NT2/D1 (cell line): Measurements from ENCODE around the gene SPATA32.
"Not testable (repeated sequence)": the region's sequence is repeated elsewhere in the genome, so short reads cannot be mapped to it uniquely, and the experiment has no call there.

ENCODE experiments used
- DNase-seq: peaks from one replicate; pipeline ENCODE4 v3.0.0-alpha.2; 2011; ENCODE audit warnings: low read depth, low spot score
- H3K27me3 ChIP-seq: 2 replicates; pipeline ENCODE4 v1.6.0; 2011; ENCODE audit warnings: mild to moderate bottlenecking; ENCODE audit not compliant: insufficient read length, insufficient read depth
- H3K36me3 ChIP-seq: 2 replicates; pipeline ENCODE4 v1.6.1; 2011; ENCODE audit warnings: mild to moderate bottlenecking, low read length, mixed read lengths; ENCODE audit not compliant: insufficient read depth, insufficient read length
- H3K4me1 ChIP-seq: 2 replicates; pipeline ENCODE4 v1.5.1; 2011; ENCODE audit not compliant: insufficient read depth, insufficient read length
- H3K4me3 ChIP-seq: 2 replicates; pipeline ENCODE4 v1.5.1; 2011; ENCODE audit warnings: low read depth; ENCODE audit not compliant: insufficient read length
- H3K9ac ChIP-seq: 2 replicates; pipeline ENCODE4 v1.6.0; 2011; ENCODE audit warnings: low read depth; ENCODE audit not compliant: insufficient read length
- H3K9me3 ChIP-seq: 2 replicates; pipeline ENCODE4 v1.5.1; 2011; ENCODE audit warnings: mild to moderate bottlenecking, low read length; ENCODE audit not compliant: insufficient read depth
- SUZ12 ChIP-seq: IDR thresholded peaks from 2 replicates; pipeline ENCODE4 v1.6.1; 2011; ENCODE audit not compliant: insufficient read length, insufficient read depth; ENCODE audit errors: extremely low read depth
- YY1 ChIP-seq: IDR thresholded peaks from 2 replicates; pipeline ENCODE4 v1.6.1; 2011; ENCODE audit not compliant: insufficient read length, insufficient read depth
- ZNF274 ChIP-seq: IDR thresholded peaks from 2 replicates; pipeline ENCODE4 v1.6.1; 2011; ENCODE audit warnings: mild to moderate bottlenecking, low read depth, low read length

SPATA32 gene

GRCh38 chr17:45262516-45263476, 902 bp upstream of the SPATA32 start:
- Histone ChIP-seq H3K9me3 (no peaks in the 10 kb centered on the region), H3K36me3 (peaks cover 51% of the 10 kb centered on the region), H3K9ac (peak overlapping the region; percentile 76), H3K27me3 (peaks cover 8% of the 10 kb centered on the region), H3K4me1 (peaks cover 7% of the 10 kb centered on the region), H3K4me3 (peak overlapping the region; percentile 37)
- no peak for DNase-seq
- TF ChIP-seq YY1 (no peak), SUZ12 (no peak), ZNF274 (no peak)

DNA sequence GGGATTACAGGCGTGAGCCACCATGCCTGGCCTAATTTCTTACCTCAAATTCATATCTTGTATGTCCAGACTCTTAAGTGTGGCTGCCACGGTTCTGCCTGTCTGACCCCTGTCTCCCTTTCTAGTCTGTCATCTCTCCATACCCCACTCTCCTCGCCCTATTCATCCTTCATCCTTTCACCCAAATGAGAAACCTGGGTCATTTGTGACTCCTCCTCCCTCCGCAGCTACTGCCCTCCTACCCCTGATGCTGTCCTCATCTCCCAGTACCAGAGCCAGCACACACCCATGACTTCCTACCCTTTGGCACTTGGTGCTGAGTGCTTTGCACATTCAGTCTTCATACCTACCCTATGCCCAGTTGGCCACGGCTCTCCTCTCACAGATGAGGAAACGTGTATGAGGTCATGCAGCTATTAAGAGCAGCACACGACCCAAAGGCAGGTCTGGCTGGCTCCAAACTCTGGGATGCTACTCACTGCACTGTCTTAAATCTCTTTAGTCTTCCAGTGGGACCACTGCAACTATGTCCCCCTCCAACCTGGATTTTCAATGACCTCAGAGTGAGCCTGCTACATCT, 1.6 kb downstream of the SPATA32 start:
- Histone ChIP-seq H3K9me3 (no peaks in the 10 kb centered on the region), H3K4me3 (no peak overlapping the region), H3K4me1 (peaks cover 13% of the 10 kb centered on the region), H3K9ac (no peak overlapping the region), H3K27me3 (peaks cover 8% of the 10 kb centered on the region), H3K36me3 (peaks cover 28% of the 10 kb centered on the region)
- TF ChIP-seq ZNF274 (no peak), SUZ12 (no peak), YY1 (no peak)
- no peak for DNase-seq

- Histone ChIP-seq H3K9me3 (no peaks in the 10 kb centered on the region), H3K36me3 (peaks cover 15% of the 10 kb centered on the region), H3K4me1 (peaks cover 13% of the 10 kb centered on the region), H3K27me3 (peaks cover 8% of the 10 kb centered on the region), H3K9ac (no peak overlapping the region), H3K4me3 (no peak overlapping the region)
- no peak for DNase-seq
- no peak for TF ChIP-seq SUZ12
- TF ChIP-seq YY1 = no peak
- no peak for TF ChIP-seq ZNF274
These were observed 2.9 kb downstream of the SPATA32 start for GRCh38 chr17:45258981-45259380.

- no peak for DNase-seq
- Histone ChIP-seq H3K27me3 (peaks cover 8% of the 10 kb centered on the region), H3K9ac (no peak overlapping the region), H3K36me3 (no peaks in the 10 kb centered on the region), H3K9me3 (no peaks in the 10 kb centered on the region), H3K4me3 (no peak overlapping the region), H3K4me1 (peaks cover 7% of the 10 kb centered on the region)
- TF ChIP-seq SUZ12 = no peak
These were observed 4.8 kb downstream of the SPATA32 start for GRCh38 chr17:45257115-45257514.

DNA sequence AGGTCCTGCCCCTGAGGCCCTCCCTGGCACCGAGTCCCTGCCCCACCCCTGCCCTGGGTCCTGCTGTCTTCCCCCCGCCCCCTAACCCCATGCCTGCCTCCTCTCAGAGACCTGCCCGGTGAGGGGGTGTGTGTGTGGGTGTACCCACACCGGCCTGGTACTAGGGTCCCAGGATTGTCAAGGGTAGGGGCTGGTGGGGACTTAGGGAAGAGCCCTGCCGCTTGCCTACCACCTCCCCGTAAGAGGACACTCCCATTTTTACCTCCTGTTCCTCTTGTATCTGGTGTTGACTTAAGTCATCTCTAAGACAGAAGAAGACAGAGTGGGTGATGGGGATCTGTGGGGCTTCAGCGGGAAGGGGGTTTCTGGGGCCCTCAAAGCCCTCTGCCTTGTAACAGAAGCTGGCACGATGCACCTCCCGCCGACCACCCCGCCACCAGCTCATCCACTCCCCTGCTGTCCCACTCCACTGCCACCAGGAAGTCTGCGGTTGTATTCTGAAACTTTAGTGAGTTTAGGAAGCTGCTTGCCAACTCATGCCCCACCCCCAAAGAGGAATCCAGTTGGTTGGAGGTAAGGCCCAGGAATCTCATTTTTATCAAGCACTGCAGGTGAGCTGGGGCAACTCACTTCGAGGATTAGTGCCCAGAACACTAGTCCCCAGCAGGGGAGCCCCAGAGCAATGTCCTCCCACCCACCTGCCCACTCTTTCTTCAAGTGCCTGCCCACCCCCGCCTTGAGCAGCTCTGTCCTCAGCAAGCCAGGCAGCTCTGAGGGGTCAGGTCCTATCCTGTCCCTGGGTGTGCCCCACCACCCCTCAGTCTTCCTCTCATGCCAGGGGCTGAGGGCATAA, 5.6 kb downstream of the SPATA32 start:
- no peak overlapping the region for H3K4me3 ChIP-seq
- no peaks in the 10 kb centered on the region for H3K9me3 ChIP-seq
- H3K36me3 ChIP-seq = no peaks in the 10 kb centered on the region
- H3K9ac ChIP-seq = no peak overlapping the region
- TF ChIP-seq ZNF274 (no peak), SUZ12 (no peak), YY1 (no peak)
- peaks cover 6% of the 10 kb centered on the region for H3K4me1 ChIP-seq
- no peak for DNase-seq
- peaks cover 4% of the 10 kb centered on the region for H3K27me3 ChIP-seq

DNA sequence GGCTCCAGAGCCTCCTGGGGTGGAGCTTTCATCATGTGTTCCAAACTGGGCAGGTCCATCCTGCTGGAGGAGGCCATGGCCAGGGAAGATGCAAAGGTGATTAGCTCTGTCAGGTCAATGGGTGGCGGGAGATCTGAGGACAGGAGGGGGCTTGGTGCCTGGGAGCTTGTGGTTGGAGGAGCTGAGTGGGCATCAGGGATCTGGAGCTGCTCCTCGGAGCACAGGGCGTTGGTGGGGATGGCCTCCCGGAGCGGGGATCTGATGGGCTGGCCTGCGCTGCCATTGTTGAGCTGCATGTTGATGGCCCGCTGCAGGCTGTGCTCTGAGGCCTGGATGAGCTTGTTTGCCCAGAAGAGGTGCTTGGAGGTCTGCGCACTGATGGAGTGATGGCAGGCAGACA, 6.5 kb downstream of the SPATA32 start:
- Histone ChIP-seq H3K4me1 (peaks cover 8% of the 10 kb centered on the region), H3K36me3 (peaks cover 5% of the 10 kb centered on the region), H3K4me3 (no peak overlapping the region), H3K27me3 (peaks cover 1% of the 10 kb centered on the region), H3K9ac (no peak overlapping the region), H3K9me3 (no peaks in the 10 kb centered on the region)
- no peak for TF ChIP-seq SUZ12
- TF ChIP-seq YY1 = no peak
- TF ChIP-seq ZNF274 = no peak
- DNase-seq = no peak

DNA sequence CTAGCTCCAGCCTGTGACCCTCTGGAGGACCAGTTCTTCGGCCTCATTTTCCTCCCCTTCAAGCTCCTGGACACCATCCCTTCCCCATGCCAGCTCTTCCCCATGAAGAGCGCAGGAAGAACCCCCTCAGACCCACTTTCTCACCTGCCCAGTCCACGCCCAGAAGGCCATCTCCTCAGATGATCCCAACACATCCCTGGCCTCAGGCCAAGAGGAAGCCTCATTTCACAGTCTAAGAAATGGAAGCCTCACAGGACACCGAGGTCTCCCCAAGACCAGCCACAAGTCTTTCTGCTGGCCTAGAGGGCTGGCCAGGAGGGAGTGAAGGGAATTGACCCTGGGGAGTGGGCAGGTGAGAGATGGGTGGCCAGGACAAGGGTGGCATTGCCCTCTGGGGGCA, 8.0 kb downstream of the SPATA32 start:
- Histone ChIP-seq H3K9ac (no peak overlapping the region), H3K27me3 (no peaks in the 10 kb centered on the region), H3K4me1 (peaks cover 9% of the 10 kb centered on the region), H3K9me3 (no peaks in the 10 kb centered on the region), H3K36me3 (peaks cover 9% of the 10 kb centered on the region), H3K4me3 (no peak overlapping the region)
- TF ChIP-seq YY1 = no peak
- TF ChIP-seq SUZ12 = no peak
- TF ChIP-seq ZNF274 = no peak
- DNase-seq = no peak

GRCh38 chr17:45253237-45253636, 8.7 kb downstream of the SPATA32 start:
- H3K27me3 ChIP-seq, H3K9ac ChIP-seq, H3K36me3 ChIP-seq, H3K9me3 ChIP-seq, DNase-seq, H3K4me3 ChIP-seq: not testable (repeated sequence)
- H3K4me1 ChIP-seq = peaks cover 13% of the 10 kb centered on the region
